GM12873 (cell line): ENCODE results near the gene MATN1.

Source experiments
- CTCF ChIP-seq: IDR thresholded peaks from 2 replicates; pipeline ENCODE4 v1.5.1; 2012; ENCODE audit warnings: low read depth, mild to moderate bottlenecking, moderate library complexity, low read length, control low read depth; ENCODE audit not compliant: insufficient read depth; ENCODE audit errors: missing control alignments

Gene MATN1

GRCh38 chr1:30726773-30727684 is 3.6 kb upstream of the MATN1 start:
- no peak for TF ChIP-seq CTCF

- no peak for TF ChIP-seq CTCF
These were observed 2.9 kb upstream of the MATN1 start for GRCh38 chr1:30726236-30726635.

GRCh38 chr1:30725450-30726095 is 2.2 kb upstream of the MATN1 start:
- no peak for TF ChIP-seq CTCF

- TF ChIP-seq CTCF = no peak
These were observed 1.5 kb upstream of the MATN1 start for GRCh38 chr1:30724655-30725421.

- TF ChIP-seq CTCF = peak; percentile 53
These were observed 790 bp upstream of the MATN1 start for GRCh38 chr1:30724175-30724574.

- peak; percentile 9 for TF ChIP-seq CTCF
These were observed 1.4 kb downstream of the MATN1 start for GRCh38 chr1:30721812-30722537.
